Activated T-cell treated with anti-CD3 and anti-CD28 coated beads for 48 hours (primary cell): ENCODE data around the gene IGF2.
"Not testable (repeated sequence)": the region's sequence is repeated elsewhere in the genome, so short reads cannot be mapped to it uniquely, and the experiment has no call there.

Source experiments
- DNase-seq: peaks from one replicate; pipeline ENCODE4 v3.0.0-alpha.2; 2020; ENCODE audit warnings: low read depth

The IGF2 gene

DNA sequence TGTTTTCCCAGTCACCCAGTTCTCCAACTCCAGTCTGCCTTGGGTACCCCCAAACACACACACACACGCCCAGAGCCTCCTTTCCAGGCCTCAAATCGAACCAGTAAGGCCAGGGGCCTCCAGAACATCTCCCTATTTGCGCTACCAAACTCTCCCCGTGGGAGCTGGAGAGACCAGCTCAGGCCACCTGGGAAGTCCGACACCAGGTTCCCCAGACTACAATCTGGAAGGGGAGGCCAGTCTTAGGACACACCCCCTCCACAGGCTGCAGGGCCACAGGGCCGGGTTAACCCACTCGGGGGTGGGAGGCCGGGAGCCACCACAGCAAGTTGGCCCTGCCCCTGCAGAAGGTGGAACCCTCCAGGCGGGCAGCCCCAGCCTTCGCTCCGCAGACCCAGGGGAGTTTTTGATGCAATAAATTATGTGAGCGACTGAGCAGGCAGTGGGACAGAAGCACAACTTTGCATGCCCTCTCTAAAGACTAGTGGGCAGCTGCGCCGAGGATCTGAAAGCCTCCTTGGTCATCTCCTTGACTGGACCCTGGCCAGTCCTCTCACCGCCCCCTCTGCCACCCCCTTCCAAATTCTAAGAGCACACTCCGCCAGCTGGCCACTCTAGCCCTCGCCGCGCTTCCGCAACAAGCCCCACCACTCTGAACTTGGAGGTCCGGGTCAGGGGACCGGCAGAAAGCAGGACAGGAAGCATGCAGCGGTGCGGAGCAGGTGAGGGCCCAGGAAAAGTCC is 2.8 kb downstream of the IGF2 start:
- DNase-seq: no peak

DNA sequence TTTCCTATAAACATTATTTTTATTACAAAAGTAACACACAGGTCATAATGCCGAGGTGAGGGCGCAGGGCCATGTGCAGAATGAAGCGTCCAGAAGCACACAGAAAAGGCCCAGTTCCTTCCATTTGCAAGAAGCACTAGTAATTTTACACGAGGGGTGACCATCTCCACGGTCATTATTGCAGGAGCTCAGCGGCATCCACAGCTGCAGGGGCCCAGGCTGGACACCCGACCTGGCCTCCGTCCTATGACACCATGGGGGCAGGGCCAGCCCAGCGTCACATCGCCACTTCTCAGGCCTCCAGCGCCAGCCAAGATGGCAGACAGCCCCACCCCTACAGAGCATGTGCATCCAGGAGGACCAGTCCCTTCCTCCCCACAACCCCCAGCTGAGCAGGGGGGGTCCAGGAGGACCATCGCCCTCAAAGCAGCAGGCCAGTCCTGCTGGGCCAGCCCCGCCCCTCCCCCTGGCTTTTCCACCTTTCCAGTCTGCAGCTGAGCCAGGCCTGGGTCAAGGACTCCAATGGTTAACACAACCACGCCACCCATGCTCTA is 3.5 kb downstream of the IGF2 start:
- no peak for DNase-seq

DNA sequence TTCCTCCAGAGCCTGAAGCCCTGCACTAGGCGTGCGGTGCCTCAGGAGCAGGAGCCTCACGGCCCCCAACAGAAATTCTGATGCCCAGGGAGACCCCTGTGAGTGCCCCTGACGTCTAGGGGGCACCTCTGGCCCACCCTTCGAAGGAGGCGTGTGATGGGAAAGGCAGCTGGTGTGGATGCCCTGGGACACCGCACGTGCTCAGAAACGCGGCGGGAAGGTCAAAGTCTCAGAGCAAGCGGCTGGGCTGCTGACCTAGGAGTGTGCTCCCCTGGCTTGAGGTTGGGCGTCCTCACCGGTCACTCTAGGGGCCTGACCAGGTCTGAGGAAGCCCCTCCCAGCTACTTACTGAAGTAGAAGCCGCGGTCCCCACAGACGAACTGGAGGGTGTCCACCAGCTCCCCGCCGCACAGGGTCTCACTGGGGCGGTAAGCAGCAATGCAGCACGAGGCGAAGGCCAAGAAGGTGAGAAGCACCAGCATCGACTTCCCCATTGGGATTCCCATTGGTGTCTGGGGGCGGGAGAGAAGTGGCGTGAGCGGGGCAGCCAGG is 4.1 kb downstream of the IGF2 start:
- no peak for DNase-seq

DNA sequence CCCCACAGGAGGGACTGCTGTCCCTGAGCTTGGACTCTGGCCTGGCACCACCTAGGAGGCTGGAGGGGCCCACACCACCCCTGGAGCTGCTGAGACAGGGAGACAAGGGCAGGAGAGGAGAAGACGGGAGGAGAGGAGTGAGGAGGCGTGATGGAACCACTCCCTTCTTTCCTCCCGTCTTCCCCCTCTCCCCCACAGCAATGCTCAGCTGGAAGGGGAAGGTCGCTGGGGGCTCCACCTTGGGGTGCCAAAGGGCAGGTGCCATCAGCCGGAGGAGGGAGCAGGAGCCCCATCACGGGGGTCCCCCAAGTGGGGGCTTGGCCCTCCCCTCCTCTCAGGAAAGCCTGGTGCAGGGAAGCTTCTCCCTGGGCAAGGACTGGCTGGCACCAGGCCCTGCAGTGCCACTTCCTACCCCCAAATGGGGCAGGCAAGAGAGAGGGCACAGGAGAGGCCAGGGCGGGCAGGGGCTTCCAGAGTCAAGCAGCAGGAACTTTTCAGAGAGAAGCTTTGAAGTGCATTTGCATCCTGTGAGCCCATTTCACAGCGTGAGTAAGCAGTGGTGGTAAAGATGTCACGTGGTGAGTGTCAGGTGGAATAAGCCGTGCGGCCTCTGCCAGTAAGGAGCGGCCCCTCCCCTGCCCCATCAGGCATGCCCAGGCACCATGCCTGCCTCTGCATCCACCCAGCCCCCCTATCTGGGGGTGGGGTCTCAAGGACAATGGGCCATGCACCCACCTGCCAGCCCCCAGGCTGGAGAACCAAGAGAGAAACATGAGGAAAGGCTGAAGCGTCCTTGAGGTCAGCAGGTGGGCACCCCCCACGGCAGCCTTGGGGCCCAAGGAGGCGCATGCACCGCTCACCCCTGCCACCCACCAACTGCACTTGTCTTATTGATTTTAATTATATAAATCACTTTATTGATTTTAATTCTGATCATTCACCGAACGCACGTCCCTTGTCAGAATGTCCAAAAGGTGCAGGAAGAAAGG is 4.9 kb downstream of the IGF2 start:
- DNase-seq: no peak

DNA sequence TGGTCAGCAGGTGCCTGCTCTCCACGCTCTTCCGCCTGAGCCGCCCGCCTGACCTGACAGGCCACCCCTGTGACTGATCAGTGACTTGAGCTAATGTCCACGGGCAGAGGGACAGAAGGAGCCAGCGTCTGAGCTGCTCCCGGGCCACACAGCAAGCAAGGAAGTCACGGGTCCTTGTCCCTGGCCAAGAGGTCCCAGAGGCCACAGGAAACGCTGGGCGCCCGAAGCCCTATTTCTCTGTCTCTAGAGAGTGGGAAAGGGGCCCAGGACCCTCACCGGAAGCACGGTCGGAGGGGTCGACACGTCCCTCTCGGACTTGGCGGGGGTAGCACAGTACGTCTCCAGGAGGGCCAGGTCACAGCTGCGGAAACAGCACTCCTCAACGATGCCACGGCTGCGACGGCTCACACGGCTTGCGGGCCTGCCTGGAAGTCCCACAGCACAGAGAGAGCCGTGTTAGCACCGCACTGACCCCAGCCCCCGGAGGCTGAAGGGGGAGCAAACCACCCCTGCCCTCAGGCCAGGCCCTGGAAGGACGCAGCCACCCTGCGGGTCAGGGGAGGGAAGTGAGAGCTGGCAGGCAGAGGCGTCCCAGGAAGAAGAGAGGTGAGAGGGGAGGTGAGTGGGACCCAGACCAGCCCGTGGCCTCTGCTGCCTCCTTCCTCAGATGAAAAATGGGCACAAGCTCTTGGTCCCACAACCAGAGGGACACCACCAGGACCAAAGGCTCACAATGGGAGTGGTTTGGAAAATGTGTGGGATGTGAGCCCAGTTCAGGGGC is 5.8 kb downstream of the IGF2 start:
- no peak for DNase-seq

DNA sequence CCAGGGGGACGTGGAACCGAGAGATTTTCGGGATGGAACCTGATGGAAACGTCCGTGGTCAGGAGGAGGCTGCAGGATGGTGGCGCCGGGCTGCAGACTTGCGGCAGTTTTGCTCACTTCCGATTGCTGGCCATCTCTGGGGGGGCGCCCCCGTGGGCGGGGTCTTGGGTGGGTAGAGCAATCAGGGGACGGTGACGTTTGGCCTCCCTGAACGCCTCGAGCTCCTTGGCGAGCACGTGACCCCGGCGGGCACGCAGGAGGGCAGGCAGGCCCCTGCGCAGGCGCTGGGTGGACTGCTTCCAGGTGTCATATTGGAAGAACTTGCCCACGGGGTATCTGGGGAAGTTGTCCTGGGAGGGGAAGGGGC is 6.3 kb downstream of the IGF2 start:
- no peak for DNase-seq

DNA sequence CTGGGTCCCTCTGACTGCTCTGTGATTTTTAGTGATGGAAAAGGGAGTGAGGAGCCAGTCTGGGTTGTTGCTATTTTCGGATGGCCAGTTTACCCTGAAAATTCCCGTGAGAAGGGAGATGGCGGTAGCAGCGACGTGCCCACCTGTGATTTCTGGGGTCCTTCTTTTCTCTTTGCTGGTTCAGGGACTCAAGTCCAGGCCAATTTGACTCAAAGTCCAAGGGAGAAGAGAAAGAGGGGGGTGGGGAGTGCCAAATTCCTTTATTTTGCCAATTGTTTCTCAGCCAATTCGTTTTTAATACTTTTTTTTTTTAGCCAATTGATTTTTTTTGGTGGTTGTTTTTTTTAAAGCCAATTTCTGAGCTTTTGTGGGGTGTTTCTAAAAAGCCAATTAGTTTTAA is 6.9 kb downstream of the IGF2 start:
- no peak for DNase-seq

DNA sequence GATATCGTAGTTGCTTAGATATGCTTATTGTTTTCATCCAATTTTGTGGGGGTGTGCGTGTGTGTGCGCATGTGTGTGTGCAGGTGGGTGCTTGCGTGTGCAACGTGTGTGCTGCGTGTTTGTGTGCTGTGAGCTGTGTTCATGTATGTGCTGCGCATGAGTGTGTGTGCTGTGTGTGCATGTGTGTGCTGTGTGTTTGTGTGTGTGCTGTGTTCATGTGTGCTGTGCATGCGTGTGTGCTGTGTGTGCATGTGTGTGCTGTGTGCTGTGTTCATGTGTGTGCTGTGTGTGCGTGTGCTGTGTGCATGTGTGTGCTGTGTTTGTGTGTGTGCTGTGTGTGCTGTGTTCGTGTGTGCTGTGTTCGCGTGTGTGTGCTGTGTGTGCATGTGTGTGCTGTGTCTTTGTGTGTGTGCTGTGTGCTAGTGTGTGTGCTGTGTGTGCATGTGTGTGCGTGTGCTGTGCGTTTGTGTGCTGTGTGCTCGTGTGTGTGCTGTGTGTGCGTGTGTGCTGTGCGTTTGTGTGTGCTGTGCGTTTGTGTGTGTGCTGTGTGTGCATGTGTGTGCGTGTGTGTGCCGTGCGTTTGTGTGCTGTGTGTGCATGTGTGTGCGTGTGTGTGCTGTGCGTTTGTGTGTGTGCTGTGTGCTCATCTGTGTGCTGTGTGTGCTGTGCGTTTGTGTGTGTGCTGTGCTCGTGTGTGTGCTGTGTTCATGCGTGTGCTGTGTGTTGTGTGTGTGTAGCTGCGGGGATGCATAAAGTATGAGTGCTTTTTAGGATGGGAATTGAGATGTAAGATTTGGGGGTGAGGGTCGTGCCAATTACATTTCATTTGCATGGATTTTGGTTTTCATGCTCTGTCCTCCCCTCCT is 7.6 kb downstream of the IGF2 start:
- DNase-seq: no peak

DNA sequence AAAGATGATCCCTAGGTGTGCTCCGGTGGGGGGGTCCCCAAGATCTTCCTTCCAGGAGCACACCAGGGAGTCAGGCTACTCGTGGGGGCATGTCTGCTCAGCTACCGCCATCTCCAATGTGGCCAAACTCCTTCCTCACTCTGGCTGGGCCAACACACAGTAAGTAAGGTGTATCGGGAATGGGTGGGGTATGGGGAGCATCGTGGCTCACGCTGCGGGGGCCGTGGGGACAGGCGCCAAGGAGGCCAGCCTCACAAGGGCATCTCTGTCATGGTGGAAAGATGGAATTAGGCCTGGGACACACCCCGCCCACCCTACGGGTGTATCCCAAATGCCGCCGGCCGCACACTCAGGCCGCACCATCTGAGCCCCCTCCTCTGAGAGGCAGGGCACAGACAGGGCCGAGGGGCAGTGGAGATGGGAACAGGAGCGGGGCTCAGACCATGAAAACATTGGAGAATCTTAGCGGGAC is 8.3 kb downstream of the IGF2 start:
- no peak for DNase-seq

DNA sequence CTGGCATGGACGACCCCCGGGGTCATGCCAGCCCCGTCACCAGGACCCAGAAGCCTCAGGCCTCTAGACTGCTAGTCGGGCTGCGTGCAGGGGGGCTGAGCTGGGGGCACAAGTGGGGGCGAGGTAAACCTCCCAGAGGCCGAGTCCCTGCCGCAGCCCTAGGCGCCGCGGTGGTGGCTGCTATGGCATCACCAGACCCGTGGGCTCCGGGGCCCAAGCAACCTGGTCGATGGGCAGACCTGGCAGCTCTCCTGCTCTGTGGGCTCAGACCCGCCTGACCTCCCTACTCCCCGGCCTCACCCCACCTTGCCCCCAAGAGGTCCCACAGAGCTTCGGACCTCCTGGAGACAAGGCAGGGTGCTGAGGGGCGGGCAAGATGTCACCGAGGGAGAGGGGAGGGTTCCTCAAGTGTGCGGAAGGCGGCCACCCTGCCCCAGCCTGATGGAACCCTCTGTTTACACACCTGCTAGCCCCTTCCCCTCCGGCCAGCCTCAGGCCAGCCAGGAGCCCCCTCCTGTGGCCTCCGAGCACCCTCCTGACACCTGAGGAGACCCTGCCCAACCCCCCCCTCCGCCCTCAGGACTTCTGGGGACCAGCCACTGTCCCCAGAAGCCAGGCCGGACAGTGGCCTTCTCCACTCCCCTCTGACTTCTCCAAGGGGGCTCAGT is 9.4 kb downstream of the IGF2 start:
- DNase-seq: no peak

DNA sequence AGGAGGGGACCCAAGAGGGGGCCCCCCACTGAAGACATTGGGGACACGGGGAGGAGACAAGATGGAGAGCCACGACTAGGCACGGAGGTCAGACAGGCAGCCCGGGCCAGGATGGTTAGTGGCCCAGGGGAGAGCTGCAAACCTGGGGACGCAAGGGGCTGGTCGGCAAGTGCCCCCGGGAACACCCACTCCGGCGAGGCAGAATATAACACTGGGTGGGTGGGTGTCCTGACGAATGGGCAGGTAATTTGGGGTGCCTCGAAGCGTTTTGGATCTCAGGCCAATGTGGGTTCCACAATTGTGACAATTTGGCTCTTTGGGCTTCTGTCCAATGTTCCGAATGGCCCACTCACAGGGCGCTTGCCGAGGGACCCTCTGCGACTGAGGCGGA is 9.9 kb downstream of the IGF2 start:
- DNase-seq: no peak

DNA sequence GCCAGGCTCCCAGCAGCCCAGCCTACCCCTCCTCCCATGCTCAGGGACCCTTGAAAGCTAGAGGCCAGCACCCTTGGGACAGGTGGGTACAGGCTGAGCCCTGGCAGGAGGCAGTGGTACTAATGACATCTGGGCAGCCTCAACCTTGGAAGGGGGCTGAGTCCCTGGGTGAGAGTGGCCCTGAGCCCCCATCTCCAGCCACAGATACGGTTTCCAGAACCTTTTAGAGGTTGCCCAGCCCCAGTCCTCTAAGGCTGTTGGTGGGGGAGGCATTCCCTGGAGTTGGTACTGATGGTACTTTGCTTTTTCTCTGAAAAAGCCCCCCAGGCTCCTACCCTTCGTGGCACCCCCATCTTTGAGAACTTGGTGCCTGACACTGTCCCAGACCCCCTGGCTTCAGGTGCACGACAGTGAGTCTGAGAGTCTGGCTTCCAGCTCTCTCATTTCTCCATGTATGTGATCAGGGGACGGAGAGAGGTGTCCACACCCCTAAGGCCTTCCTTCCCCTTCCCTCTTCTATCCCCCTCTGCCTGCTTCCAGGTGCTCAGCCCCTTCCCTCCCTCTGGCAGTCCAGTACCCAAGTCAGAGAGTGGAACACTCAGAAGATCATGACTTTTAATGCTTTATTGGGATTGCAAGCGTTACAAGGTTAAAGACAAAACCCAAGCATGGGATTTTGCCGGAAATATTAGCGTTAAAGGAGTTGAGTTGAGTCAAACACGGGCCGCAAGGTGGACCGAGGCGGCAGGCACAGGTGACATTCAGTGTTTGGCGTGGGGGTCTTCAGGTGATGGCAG is 10.5 kb downstream of the IGF2 start:
- DNase-seq: no peak

DNA sequence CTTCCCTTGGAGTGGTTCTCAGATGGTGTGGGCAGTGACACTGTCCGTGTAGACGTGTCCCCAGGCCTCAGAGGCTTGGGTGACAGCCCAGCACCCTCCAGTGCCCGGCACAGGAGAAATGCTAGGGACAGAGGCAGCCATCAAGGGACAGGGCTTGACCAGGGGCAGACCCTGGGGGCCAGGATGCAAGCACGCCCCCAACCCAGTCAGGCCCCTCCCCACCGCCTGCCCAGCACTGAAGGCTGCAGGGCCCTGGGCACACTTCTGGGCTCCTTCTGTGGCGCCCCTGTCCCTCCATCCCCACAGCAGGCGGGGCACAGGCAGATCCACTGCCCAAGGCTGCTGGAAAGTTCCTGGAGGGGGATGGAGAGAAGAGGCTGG is 11.1 kb downstream of the IGF2 start:
- DNase-seq: no peak

DNA sequence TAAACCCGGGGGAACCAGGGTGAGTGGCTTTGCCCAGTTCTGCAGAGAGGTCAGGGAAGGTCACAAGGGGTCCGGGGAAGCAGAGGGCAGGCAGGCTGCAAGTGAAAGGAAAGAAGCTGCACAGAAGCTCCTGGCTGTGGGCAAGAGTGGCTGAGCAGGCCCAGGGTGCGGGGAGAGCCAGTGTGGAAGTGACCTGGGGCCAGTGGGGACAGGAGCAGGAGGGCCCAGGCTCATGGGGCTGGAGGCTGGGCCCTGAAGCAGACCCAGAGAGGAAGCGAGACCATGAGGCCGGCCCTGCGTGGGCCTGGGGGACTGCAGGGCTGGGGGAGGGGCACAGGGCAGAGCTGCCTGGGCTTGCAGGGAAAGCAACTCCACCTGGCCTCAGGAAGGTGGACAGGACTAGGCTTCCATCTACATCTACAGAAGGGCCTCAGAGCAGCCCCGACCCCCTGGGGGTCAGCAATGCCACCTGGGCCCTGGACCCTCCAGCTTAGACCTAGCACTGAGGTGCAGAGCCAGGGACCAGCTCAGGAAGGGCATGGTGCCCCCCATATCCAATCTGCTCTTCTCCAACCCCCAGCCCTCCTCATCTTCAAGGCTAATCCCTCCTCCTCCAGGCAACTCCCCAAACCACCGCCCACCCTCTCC is 11.6 kb downstream of the IGF2 start:
- DNase-seq: no peak

DNA sequence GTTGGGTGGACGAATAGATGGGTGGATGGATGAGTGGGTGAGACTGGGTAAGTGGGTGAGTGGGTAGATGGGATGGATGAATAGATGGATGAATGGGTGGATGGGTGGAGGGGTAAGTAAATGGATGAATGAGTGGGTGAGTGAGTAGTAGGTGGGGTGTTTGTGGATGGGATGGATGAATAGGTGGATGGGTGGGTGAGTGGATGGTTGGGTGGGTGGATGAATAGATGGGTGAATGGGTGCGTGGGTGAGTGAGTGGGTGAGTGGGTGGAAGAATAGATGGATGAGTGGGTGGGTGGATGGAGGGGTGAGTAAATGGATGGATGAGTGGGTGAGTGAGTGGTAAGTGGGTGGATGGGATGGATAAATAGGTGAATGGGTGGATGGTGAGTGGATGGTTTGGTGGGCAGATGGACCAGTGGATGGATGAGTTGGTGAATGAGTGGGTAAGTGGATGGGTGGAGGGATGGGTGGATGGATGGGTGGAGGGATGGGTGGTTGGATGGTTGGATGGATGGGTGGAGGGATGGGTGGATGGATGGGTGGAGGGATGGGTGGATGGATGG is 12.6 kb downstream of the IGF2 start:
- no peak for DNase-seq

DNA sequence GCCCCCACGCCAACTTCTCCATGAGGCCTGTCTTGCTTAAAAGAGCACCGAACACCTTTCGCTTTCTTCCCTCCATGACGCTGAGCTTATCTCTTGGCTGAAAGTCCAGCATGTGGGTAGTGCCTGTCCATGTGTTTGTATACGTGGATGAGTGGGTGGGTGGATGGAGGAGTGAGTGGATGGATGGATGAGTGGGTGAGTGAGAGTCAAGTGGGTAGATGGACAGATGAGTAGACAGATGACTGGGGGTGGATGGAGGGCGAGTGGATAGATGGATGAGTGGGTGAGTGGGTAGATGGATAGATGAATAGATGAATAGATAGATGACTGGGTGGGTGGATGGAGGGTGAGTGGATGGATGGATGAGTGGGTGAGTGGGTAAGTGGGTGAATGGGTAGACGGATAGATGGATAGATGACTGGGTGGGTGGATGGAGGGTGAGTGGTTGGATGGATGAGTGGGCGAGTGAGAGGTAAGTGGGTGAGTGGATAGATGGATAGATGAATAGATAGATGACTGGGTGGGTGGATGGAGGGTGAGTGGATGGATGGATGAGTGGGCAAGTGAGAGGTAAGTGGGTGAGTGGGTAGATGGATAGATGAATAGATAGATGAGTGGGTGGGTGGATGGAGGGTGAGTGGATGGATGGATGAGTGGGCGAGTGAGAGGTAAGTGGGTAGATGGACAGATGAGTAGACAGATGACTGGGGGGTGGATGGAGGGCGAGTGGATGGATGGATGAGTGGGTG is 14.3 kb downstream of the IGF2 start:
- DNase-seq: not testable (repeated sequence)

DNA sequence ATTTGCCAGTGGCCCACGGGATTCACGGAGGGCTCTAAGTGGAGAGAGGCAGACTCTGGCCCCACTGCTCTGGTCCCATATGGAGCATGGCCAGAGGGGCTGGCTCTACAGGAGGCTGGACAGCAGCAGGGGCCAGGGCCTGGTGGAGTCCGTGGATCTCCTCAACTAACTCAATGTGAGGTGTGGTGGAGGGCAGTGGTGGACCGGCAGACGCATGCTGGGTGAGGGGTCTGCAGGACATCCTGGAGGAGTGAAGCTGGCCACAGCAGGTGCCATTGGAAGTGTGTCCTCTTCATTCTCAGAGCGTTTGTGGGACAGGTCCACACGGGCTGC is 15.6 kb downstream of the IGF2 start:
- DNase-seq: no peak
